ENCODE data around the gene SPG7.

DNA sequence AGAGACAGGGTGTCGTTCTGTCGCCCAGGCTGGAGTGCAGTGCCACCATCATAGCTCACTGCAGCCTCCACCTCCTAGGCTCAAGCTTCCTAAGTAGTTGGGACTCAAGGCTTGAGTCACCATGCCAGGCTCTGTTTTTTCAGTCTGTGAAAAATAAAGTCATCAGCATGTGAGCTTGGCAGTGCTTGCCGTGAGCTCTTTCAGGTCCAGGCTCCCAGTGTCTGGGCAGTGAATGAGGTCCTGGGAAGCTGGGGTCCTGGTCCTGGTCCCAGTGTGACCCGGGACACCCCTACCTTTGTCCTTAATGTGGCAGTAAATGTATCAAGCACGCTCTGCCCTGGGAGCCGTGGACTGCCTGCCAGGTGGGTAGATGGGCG is 29.3 kb downstream of the SPG7 start:
- TF ChIP-seq, protein P1, sequence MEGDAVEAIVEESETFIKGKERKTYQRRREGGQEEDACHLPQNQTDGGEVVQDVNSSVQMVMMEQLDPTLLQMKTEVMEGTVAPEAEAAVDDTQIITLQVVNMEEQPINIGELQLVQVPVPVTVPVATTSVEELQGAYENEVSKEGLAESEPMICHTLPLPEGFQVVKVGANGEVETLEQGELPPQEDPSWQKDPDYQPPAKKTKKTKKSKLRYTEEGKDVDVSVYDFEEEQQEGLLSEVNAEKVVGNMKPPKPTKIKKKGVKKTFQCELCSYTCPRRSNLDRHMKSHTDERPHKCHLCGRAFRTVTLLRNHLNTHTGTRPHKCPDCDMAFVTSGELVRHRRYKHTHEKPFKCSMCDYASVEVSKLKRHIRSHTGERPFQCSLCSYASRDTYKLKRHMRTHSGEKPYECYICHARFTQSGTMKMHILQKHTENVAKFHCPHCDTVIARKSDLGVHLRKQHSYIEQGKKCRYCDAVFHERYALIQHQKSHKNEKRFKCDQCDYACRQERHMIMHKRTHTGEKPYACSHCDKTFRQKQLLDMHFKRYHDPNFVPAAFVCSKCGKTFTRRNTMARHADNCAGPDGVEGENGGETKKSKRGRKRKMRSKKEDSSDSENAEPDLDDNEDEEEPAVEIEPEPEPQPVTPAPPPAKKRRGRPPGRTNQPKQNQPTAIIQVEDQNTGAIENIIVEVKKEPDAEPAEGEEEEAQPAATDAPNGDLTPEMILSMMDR (IDR thresholded peaks at IDR 0.05) = no peak
- TF ChIP-seq POLR2A (IDR thresholded peaks at IDR 0.05) = no peak

Measured in vagina (tissue), 2 donors.